Umbilical cord (tissue), 2 donors: Measurements from ENCODE around the gene UBAC1. TPM values are rescaled to one million over a fixed set of nuclear protein-coding genes. Genes with fewer than 3 reads are reported as not detected.
A peak's percentile ranks its signal among the peaks of the same experiment; 100 is the strongest.
"Not testable (repeated sequence)": the region's sequence is repeated elsewhere in the genome, so short reads cannot be mapped to it uniquely, and the experiment has no call there.

Experiments
- DNase-seq: peaks from one replicate; pipeline ENCODE4 v3.0.0-alpha.2; 2015; ENCODE audit warnings: low spot score
- total RNA-seq: library from RNA; depleted of rRNA; stranded (reverse); fragments of >200 nt; gene quantifications from one replicate; pipeline ENCODE4 v1.2.3, GENCODE V29; 2014; ENCODE audit warnings: low replicate concordance; ENCODE audit not compliant: insufficient read depth

UBAC1 gene
- total RNA-seq, 1 donor from 2014 or later = 29.1 TPM

DNA sequence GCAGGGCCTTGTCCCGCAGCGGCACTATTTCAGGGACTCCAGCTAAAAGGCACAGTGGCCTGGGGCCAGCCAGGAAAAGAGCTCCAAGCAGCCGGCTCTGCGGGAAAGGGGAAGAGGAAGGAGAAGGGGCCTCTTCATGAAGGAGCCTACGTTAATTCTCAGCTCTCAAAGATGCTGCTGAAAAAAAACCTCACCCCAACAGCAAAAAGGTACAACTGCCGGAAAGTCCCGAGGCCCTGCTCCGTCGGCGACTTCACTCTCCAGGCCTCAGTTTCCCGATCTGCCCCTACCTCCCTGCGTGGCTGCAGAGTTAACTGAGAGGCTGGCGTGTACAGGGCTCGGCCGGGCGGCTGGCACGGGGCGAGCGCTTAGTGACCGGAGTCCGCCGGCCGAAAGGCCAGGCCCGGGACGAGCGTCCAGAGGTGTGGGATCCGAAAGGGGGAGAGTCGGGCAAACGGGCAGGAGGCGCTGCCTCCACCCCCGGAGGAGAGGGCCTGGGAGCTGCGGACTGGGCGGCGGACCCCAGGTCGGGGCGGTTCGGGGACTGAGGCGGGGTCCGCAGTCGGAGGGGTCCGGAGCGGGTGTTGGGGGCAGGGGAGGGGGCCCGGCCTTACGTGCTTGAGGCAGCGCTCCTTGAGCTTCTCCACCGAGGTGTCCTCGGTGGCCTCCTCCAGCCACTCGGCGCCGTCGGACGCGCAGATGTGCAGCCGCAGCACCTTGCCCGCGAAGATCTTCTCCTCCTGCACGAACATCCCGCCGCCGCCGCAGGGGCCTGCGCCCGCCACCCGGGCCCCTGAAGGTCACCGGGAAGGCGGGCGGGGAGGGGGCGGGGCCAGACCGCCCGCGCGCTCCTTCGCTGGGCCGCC, 529 bp downstream of the UBAC1 start:
- DNase-seq = no peak

DNA sequence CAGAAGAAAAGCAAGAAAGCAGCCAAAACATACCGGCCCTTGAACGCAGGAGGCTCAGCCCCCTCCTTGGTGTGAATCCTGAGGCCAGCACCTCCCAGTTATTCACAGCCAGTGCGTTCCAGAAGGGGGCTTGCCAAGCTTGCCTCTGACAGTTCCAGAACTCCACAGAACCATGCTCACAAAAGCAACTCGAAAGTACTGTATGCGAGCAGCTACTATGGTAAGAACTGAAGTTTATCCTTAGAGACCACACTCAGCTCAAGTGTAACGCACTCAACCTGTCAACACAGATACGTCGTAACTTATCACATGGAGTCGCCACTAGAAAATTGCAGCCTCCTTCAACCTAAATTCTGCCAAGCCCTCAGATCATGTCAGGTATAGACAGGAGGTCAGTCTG, 1.4 kb downstream of the UBAC1 start:
- no peak for DNase-seq

- no peak for DNase-seq
These were observed 2.7 kb downstream of the UBAC1 start for GRCh38 chr9:135958485-135958884.

- DNase-seq = no peak
These were observed 3.7 kb downstream of the UBAC1 start for GRCh38 chr9:135957431-135957830.

DNA sequence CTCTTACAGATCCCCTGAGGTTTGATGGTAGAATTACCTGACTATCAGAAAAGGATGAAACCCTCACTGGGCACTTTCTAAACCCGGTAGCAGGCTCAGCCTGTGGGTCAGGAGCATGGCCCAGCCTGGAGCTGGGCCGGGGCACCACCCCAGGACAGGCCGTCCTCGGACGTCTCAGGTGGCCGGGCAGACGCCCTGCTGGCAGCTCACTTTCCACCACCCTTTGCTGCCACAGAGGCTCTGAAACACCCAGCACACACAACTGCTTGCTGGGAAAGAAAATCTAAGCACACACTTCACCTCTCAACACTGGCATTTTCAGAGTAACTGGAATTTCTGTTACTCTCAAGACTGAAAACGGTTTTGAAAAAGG, 4.4 kb downstream of the UBAC1 start:
- no peak for DNase-seq

DNA sequence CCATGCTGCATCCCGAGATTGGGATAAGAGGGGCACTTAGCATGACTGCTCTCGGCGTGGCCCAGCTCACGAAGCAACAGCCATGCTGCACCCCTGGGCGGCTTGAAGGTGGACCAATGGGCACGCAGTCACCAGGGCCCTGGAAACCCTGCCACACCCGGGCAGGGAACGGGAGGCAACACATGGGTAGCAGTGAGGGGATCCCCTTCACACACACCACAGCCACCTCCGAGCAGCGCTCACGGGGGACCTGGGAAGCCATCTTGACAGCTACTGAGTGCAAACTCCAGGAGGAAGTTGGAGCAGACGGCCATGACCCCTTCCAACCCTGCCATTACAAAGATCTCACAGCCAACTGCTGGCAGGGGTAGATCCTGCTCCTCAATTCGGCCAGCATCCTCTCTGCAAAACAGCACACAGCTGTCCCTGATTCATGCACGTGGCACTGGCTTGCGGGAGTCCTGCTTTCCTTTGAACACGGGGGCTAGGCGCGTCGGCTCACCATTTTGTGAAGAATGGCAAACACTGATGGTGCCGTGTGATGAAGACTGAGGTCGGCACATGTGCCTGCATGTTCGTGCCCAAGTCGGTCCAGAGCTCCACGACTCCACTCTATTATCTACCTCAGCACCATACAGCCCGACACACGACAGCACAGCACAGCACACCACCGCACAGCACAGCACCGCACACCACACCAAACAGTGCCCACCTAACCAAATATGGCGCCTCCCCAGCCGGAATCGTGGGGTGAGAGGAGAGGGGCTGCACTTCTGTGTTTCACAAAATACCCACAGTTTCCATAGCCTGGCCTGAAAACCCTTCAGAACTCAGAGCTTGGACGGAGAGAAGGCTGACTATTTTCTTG, 5.0 kb downstream of the UBAC1 start:
- DNase-seq = no peak

GRCh38 chr9:135952664-135953206, 8.4 kb downstream of the UBAC1 start:
- DNase-seq = no peak

DNA sequence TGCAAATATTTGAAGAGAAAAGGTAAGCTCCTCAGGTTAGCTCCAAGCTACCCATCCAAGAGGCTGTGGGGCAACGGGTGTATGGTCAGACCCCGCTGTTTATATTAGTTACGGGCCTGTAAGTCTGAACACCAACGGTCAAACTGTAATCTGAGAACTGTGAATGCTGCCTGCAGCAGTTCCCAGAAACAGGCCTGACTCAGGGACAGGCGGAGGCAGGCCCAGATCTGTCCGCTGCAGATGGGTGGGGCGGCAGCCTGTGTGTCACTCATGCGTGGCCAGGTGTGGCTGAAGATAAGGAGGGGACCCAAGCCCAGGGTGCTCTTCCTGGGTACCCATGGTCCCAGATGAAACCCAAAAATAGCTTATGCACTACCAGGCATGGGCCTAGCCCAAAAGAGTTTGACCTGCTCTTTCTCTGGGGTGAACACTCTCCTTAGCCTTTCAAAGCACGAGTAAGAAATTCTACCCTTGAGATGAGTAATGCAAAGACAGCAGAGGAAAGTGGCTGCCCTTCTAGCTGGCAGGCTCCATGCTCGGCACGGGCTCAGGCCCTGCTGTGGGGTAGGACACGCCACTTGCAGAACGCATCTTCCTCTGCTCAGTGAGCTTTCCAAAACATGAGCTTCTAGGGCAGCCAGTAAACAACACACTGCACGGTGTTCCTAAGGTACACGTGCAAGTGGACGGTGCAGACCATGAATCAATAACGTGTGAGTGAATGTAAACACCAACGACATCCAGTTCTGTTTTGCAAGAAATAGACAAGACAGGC, 9.1 kb downstream of the UBAC1 start:
- peak; percentile 73 for DNase-seq

- DNase-seq = not testable (repeated sequence)
These were observed 9.9 kb downstream of the UBAC1 start for GRCh38 chr9:135951310-135951709.

DNA sequence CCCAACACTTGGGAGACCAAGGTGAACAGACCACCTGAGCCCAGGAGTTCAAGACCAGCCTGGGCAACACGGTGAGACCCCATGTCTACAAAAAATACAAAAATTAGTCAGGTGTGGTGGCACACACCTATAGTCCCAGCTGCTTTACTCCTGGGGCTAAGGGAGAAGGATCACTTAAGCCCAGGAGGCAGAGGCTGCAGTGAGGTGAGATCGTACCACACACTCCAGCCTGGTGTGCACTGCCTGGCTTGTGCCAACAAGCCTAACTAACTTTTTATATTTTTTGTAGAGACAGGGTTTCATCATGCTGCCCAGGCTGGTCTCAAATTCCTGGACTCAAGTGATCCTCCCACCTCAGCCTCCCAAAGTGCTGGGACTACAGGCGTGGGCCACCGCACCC, 10.3 kb downstream of the UBAC1 start:
- not testable (repeated sequence) for DNase-seq

GRCh38 chr9:135950135-135950682, 11.0 kb downstream of the UBAC1 start:
- no peak for DNase-seq

DNA sequence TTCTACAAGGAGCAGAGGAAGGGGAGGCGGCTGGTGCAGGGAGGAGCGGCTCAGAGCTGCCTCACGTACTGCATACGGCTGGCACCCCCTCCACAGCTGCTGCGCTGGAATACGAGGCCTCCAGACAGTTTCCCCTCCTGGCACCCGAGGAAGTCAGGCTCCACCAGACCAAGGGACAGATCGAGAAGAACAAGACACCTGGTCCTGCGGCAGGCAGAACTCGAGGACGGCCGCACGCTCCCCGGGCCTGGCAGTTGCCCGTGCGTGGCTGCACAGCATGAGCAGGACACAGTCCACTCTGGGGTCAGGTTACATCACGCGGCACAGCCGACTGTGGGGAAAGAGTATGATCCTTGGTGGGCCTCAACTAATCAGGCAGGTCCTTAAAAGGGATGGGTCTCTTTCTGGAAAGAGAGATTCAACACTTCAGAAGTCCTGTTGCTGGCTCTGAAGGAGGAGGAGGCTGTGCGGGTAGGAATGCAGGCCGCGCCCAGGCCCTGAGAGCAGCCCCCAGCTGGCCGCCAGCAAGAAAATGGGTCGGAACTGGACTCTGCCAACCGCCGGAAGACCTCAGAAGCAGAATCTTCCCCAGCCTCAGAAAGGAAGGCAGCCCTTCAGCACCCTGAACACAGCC, 11.6 kb downstream of the UBAC1 start:
- DNase-seq = no peak

- DNase-seq = peak; percentile 59
These were observed 12.2 kb downstream of the UBAC1 start for GRCh38 chr9:135948968-135949367.

GRCh38 chr9:135948446-135948845, 12.7 kb downstream of the UBAC1 start:
- DNase-seq = no peak

- DNase-seq = no peak
These were observed 13.6 kb downstream of the UBAC1 start for GRCh38 chr9:135947582-135947981.

DNA sequence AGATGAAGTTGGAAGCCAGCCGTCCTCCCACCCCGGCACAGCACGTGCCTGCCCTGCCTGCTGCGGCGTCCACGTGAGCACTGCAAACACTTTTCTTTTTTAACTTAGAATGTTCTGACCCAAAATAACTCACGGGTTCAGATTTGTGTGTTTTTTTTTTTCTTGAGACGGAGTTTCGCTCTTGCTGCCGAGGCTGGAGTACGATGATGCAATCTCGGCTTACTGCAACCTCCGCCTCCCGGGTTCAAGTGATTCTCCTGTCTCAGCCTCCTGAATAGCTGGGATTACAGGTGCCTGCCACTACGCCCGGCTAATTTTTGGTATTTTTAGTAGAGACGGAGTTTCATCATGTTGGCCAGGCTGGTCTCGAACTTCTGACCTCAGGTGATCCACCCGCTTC, 14.1 kb downstream of the UBAC1 start:
- not testable (repeated sequence) for DNase-seq

GRCh38 chr9:135946392-135946994, 14.7 kb downstream of the UBAC1 start:
- no peak for DNase-seq

GRCh38 chr9:135945969-135946368, 15.2 kb downstream of the UBAC1 start:
- no peak for DNase-seq

GRCh38 chr9:135944444-135945252, 16.5 kb downstream of the UBAC1 start:
- DNase-seq = no peak
